Stimulated activated effector memory CD8-positive, alpha-beta T cell treated with anti-CD3 and anti-CD28 coated beads, Interleukin-12 subunit alpha, Interleukin-12 subunit beta, amount 100 ng/mL, for 72 hours (primary cell): ENCODE results near the gene SEPSECS.

Experiments
- ATAC-seq: fragments of 150-1000 bp; cut with Tn5 transposase; 2 replicates; pipeline ENCODE4 v1.10.0; 2021
- DNase-seq, 2 donors: peaks; one replicate each; pipeline ENCODE4 v3.0.0; 2021 to 2022; ENCODE audit warnings: low spot score in 2 of 2
- H3K27ac Mint-ChIP-seq: one replicate; pipeline ENCODE4 v1.8.0; 2022; ENCODE audit warnings: mild to moderate bottlenecking, mixed read lengths
- H3K36me3 Mint-ChIP-seq: one replicate; pipeline ENCODE4 v1.8.0; 2022; ENCODE audit warnings: mild to moderate bottlenecking, mixed read lengths
- H3K4me1 Mint-ChIP-seq: one replicate; pipeline ENCODE4 v1.8.0; 2022; ENCODE audit warnings: mixed read lengths
- H3K4me3 Mint-ChIP-seq: one replicate; pipeline ENCODE4 v1.8.0; 2022; ENCODE audit warnings: mild to moderate bottlenecking, mixed read lengths
- H3K9me3 Mint-ChIP-seq: one replicate; pipeline ENCODE4 v1.8.0; 2022; ENCODE audit warnings: mixed read lengths

SEPSECS gene

DNA sequence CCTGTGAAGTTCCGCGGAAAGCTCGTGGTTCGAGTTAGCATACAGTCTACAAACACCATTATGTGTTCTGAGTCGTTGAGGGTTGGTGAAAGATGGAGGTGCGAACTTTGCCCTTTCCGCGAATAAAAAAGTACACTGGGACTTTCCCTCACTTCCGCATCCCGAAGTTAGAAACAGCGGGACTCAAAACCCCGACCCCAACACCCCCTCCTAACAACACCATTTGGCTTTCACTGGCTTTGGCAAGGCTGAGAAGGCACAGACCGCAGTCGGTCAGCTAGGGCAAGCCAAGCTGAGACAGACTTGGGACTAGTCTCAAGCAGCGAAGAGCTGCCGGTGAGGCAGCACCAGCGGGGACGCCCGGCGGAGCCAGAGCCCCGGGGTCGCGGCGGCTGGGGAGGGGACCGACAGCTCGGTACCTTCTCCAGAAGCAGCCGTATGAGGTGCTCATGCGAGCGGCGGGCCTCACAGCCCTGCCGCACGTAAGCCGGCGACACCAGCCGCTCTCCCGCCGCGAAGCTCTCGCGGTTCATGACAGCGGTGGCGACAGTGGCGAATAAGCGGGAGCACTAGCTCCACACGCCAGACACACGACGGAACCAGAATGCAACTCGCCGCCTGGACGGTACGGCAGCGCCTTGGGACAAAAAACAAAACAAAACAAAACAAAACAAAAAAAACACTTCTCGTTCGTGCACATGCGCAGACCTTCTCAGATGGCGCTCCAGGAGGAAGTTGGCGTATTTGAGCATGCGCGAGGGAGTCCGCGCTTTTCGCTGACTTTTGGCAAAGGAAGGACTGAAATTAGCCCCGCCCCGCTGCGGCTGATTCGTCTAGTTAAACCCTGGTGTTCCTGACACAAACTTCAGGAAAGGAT is at the start of gene SEPSECS:
Gene SEPSECS (minus strand): TSS at position 613 of the 877 bp plus-strand sequence. CDS start 80 bp downstream, at position 533.
- ATAC-seq (peak; percentile 93), DNase-seq (peak; percentile 83 to 94)
- Mint-ChIP-seq H3K4me3 (peak within 1 kb of the TSS; percentile 74), H3K36me3 (peaks cover 33% of the 10 kb centered on the region), H3K9me3 (no peaks in the 10 kb centered on the region), H3K4me1 (peaks cover 43% of the 10 kb centered on the region), H3K27ac (peak within 1 kb of the TSS; percentile 94)

DNA sequence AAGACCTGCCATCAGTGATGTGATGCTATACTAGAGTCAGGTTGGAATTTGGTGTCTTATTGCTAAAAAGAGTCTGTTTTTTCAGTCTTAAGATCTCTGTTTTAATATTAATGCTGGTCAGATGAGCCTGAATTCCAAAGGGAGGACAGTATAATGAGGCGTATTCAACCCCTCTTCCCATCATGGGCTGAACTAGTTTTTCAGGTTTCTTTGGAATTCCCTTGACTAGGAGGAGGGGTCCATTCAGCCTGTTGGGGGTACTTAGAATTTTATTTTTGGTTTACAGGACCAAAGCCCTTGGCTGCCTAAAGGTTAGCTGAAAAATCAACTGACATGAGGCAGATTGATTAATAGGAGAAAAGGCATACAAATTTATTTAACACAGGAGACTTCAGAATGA is 49.5 kb upstream of the SEPSECS start:
- ATAC-seq: no peak
- H3K4me3 Mint-ChIP-seq: no peak overlapping the region
- DNase-seq: no peak
- H3K36me3 Mint-ChIP-seq: no peaks in the 10 kb centered on the region
- no peak overlapping the region for H3K27ac Mint-ChIP-seq
- peaks cover 11% of the 10 kb centered on the region for H3K9me3 Mint-ChIP-seq
- no peaks in the 10 kb centered on the region for H3K4me1 Mint-ChIP-seq

DNA sequence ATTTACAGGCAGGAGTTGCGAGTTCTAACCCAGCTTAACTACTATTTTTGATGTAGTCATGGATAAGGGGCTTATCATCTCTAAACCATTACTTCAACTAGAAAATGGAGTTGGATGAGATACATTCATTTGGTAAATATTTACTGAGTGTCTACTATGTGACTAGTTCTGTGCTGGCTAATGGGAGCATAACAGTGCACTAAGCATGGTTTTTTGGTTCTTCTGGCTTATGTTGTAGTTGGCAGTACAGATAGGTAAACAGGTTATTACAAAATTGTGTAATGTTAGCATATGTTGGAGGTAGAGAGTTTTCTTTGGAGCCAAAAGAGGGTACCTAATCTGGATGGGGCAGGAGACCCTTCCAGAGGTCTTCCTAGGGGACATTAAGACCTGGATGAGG is 47.7 kb upstream of the SEPSECS start:
- H3K36me3 Mint-ChIP-seq: no peaks in the 10 kb centered on the region
- DNase-seq: no peak
- ATAC-seq: no peak
- no peak overlapping the region for H3K4me3 Mint-ChIP-seq
- H3K27ac Mint-ChIP-seq: no peak overlapping the region
- peaks cover 9% of the 10 kb centered on the region for H3K9me3 Mint-ChIP-seq
- no peaks in the 10 kb centered on the region for H3K4me1 Mint-ChIP-seq

DNA sequence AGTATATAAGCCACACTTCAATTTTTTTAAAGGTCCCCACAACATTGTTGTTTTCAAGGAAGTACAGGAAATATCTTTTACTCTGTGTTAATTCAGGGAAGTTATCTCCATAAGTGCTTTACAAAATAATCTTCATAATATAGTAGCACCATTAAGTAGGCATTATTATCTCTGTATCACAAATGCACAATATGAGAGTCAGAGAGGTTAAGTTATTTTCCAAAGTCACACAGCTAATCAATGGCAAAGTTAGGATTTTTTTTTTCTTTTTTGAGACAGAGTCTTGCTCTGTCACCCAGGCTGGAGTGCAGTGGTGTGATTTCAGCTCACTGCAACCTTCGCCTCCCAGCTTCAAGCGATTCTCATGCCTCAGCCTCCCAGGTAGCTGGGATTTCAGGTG is 38.5 kb upstream of the SEPSECS start:
- Mint-ChIP-seq H3K36me3 (peaks cover 5% of the 10 kb centered on the region), H3K27ac (no peak overlapping the region), H3K9me3 (no peaks in the 10 kb centered on the region), H3K4me3 (no peak overlapping the region), H3K4me1 (peaks cover 10% of the 10 kb centered on the region)
- ATAC-seq: no peak
- no peak for DNase-seq

DNA sequence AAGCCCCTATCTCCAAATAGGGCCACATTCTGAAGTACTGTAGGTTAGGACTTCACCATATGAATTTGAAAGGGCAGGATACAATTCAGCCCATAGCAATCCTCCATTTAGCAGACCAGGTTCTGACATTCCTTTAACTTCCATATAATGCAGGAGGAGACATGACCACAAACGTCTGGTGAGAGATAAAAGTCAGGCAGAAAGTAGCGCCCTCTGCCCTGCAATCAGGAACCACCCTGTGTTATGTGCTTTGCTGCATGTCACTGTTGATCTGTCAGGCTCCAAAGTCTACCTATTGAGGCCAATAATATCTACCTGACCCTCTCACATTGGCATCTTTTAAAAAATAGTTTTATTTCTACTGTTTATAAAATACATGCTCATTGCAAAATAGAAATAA is 30.2 kb upstream of the SEPSECS start:
- Mint-ChIP-seq H3K9me3 (no peaks in the 10 kb centered on the region), H3K4me3 (no peak overlapping the region), H3K4me1 (peaks cover 10% of the 10 kb centered on the region), H3K27ac (no peak overlapping the region), H3K36me3 (no peaks in the 10 kb centered on the region)
- ATAC-seq (no peak), DNase-seq (no peak)

DNA sequence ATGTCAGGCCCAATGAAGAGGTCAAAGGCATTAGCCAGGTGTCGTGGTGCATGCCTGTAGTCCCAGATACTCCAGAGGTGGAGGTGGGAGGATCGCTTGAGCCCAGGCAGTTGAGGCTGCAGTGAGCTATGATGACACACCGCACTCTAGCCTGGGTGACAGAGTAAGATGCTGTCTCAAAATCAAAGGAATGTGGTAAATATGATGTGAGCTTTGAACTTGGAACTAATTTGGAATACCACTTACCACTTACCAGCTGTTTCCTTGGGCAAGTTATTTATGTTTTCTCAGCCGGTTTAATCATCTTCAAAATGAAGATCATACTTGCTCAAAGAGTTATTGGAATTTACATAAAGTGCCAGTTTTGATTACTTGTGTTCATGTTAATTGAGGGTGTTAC is 23.8 kb upstream of the SEPSECS start:
- H3K36me3 Mint-ChIP-seq: no peaks in the 10 kb centered on the region
- H3K9me3 Mint-ChIP-seq: no peaks in the 10 kb centered on the region
- ATAC-seq: no peak
- no peak for DNase-seq
- H3K4me1 Mint-ChIP-seq: peaks cover 25% of the 10 kb centered on the region
- no peak overlapping the region for H3K27ac Mint-ChIP-seq
- H3K4me3 Mint-ChIP-seq: no peak overlapping the region

DNA sequence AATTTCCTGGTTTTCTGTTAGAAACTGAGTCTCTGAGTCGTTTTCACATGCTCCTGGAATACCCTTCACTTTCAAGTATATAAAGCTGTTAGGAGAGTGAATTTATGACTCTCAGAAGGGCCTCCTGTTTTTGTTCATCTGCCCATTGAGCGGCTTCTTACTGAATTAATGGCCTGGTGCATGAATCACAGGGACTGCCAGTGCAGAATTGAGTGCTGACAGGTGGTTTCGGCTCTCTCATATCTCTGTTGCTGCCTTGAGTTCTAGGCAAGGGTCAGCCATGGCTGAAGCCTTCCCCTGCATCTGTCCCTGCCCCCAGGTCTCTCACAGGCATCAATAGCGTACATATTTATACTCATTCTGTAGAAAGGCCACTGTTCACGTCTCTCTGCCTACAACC is 22.7 kb upstream of the SEPSECS start:
- Mint-ChIP-seq H3K9me3 (no peaks in the 10 kb centered on the region), H3K4me1 (peaks cover 25% of the 10 kb centered on the region), H3K36me3 (no peaks in the 10 kb centered on the region), H3K27ac (peak overlapping the region; percentile 1), H3K4me3 (no peak overlapping the region)
- ATAC-seq (no peak), DNase-seq (no peak)

DNA sequence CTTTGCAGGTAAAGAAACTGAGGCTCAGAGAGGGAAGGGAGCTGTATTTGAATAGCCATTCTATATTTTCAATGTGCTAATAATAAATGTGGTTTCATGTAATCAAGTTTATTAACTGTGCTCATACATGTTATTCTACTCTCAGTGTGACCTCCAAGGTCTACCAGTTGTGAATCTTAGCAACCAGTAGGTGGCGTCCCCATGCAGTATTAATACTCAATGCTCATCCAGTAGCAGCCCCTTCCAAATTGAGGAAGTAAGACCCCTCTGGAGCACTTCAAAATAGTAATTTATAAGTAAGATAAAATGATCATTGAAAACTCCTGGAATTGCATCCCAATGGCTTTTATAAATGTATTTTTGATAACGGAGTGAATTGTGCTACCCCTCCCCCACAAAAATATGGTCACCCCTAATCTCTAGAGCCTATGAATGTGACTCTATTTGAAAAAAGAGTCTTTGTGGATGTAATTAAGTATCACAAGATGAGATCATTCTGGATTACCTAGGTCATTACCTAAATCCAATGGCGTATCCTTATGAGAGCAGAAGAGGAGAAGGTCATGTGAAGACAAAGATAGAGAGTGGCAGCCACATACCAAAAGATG is 20.4 kb upstream of the SEPSECS start:
- DNase-seq: no peak
- Mint-ChIP-seq H3K9me3 (no peaks in the 10 kb centered on the region), H3K27ac (no peak overlapping the region), H3K4me3 (no peak overlapping the region), H3K36me3 (peaks cover 4% of the 10 kb centered on the region), H3K4me1 (peaks cover 25% of the 10 kb centered on the region)
- peak; percentile 71 for ATAC-seq

DNA sequence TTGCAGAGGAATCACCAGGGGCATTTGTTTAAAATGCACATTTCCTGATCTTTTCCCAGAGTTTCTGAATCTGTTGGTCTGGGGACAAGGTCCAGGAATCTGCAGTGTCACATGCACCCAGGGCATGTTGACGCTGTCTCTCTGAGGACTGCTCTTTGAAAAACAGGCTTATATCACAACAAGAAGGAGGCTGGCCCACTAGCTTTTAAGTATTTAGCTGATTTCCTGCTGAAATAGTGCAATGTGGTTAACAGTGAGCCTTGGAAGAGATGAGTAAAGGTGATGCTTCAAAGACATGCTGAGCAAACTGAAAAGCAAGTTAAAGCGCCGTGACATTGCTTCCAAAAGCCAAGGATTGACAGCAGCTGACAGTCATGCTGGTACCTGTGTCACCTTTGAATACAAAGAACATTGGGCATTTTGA is 18.6 kb upstream of the SEPSECS start:
- H3K4me1 Mint-ChIP-seq: peaks cover 22% of the 10 kb centered on the region
- H3K36me3 Mint-ChIP-seq: peaks cover 6% of the 10 kb centered on the region
- H3K27ac Mint-ChIP-seq: no peak overlapping the region
- H3K4me3 Mint-ChIP-seq: no peak overlapping the region
- DNase-seq: no peak
- H3K9me3 Mint-ChIP-seq: no peaks in the 10 kb centered on the region
- ATAC-seq: peak; percentile 45

DNA sequence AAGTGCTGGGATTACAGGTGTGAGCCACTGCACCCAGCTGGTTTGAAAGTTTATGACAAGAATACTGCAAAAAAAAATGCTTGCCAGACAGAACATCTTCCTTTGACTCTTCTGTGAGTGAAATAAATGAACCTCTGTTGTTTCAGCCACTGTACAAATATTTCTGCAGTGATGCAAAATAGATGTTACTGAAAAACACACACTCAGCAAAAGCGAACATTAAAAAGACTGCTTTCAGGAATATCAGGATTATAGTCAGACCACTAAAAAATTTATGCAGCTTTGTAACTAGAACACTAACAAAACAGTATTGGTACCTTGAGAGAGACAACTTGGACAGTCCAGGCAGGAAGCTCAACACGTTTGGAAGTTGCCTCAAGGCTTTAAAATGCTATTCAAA is 16.9 kb upstream of the SEPSECS start:
- Mint-ChIP-seq H3K4me3 (no peak overlapping the region), H3K4me1 (peaks cover 12% of the 10 kb centered on the region)
- no peak for ATAC-seq

DNA sequence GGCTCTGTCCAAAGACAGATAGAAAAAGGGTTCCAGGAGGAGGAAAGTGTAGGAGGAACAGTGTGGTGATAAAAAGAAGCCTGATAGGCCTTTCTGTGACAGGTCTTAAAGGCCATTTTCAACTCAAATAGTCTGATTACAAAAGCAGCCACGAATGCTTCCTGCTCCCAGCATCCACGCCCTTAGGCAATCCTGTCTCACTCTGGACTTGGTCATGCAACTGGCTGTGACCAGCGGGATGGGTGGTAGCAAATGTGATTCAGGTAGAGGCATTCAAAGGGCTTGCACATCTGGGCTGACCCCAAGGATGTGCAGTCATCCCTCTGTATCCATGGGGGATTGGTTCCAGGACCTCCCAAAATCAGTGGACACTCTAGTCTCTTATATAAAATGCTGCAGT is 14.4 kb upstream of the SEPSECS start:
- ATAC-seq (no peak), DNase-seq (no peak)
- Mint-ChIP-seq H3K27ac (no peak overlapping the region), H3K4me1 (peaks cover 5% of the 10 kb centered on the region), H3K9me3 (no peaks in the 10 kb centered on the region), H3K4me3 (no peak overlapping the region), H3K36me3 (peaks cover 6% of the 10 kb centered on the region)

More for the DNA sequence above, 16.9 kb upstream of the SEPSECS start:
- no peak for DNase-seq
- Mint-ChIP-seq H3K36me3 (peaks cover 6% of the 10 kb centered on the region), H3K27ac (no peak overlapping the region), H3K9me3 (no peaks in the 10 kb centered on the region)

DNA sequence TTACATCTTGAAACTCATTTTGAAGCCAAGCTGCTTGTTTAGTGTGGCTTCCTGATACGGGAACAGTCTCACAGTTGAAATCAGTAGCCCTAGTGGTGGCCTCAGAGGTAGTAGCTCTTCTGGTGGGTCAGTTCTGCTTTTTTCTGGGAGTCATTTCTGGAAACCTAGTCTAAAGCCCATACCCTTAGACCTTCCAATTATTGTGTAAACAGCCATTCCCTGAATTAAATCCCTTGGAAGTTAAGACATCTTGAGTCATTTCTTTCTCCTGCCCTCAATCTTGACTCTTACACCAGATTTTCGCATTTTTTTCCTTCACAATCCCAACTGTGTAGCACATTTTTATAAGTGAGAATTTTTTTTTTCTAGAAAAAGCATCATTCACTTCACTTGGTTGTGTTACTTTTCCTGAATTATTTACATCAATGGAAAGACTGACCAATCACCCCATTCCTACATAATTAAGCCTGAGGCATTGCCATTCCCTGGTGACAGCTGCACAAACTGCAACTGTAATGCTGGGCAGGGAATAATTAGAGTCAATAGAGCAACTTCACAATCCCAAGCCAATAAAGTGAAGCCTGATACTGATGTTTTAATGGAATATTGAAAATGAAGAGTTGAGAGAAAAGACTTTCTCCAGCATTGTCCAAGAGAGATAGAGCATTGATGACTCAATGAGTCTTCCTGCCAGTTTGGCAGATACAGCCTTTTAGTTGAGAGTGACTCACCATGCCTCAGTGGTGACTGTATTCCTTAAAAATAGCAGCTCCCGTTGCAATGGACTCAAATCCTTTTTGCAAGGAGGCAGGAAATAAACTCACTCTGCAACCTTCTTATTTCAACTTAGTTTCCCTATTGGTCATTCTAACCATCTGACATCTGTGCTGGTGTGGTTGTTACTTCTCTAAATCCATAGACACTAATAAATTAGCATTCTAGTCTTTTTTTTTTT is 13.0 kb upstream of the SEPSECS start:
- Mint-ChIP-seq H3K27ac (peak overlapping the region; percentile 61), H3K4me3 (no peak overlapping the region), H3K4me1 (peaks cover 5% of the 10 kb centered on the region), H3K36me3 (peaks cover 6% of the 10 kb centered on the region), H3K9me3 (no peaks in the 10 kb centered on the region)
- DNase-seq (no peak), ATAC-seq (peak; percentile 62)

DNA sequence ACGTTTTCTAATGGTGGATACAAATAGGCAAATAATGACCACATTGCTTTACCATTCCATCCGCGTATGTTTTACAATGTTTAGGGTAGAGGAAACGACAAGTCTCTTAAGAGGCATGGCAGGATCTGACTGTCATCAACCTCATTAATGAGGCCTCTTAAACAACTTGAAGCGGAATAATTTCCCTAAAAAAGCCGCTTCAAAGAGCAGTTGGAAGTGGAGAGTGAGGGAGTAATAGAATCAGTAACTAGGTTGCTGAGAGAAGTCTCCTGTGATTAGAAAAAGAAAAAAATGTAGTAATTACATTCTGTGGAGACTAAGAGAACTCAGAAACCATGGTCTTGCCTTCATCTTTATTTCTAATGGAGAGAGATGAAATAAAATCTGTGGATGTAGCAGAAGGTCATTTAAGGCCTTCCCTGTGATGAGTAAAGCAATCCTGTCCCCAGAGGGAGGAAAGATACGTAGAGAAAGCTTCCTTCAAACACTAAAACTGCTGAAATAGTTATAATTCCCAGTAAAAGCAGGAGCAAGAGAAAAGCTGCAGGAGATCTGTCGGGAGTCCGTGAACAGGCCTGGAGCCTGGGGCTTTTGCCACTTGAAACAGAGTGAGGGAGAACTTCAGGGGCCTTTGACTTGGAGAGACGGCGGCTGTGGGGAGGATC is 11.1 kb upstream of the SEPSECS start:
- Mint-ChIP-seq H3K4me1 (peaks cover 5% of the 10 kb centered on the region), H3K36me3 (peaks cover 6% of the 10 kb centered on the region), H3K27ac (no peak overlapping the region), H3K9me3 (no peaks in the 10 kb centered on the region), H3K4me3 (no peak overlapping the region)
- DNase-seq: no peak
- no peak for ATAC-seq

DNA sequence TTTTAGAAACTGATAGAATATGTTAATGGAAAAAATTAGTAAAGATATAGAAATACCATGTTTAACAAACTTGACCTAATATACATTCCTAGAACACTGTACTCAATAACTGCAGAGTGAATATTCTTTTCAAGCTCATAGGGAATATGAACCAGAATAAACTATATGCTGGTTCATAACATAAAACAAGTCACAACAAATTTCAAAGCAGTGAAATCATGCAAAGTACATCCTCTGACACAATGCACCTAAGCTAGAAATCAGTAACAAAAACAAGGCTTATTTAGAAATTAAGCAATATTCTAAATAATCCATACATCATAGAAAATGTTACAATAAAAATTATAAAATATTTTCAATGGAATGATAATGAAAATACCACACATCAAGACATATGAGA is 9.2 kb upstream of the SEPSECS start:
- Mint-ChIP-seq H3K36me3 (no peaks in the 10 kb centered on the region), H3K27ac (no peak overlapping the region), H3K4me3 (no peak overlapping the region), H3K9me3 (no peaks in the 10 kb centered on the region), H3K4me1 (peaks cover 10% of the 10 kb centered on the region)
- no peak for DNase-seq
- no peak for ATAC-seq

DNA sequence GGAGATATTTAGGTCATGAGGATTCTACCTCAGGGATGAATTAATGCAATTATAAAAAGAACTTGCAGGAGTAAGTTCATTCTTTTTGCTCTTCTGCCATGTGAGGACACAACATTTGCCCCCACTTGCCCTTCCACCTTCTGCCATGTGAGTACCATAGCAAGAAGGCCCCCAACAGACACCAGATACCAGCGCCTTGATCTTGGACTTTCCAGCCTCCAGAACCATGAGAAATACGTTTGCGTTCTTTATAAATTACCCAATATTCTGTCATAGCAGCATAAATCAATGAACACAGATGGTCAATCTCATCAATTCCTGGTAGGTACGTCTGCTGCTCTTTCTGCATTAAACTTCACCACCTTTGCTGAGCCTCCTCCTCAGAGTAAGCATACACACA is 5.7 kb upstream of the SEPSECS start:
- Mint-ChIP-seq H3K36me3 (no peaks in the 10 kb centered on the region), H3K9me3 (no peaks in the 10 kb centered on the region), H3K4me3 (no peak overlapping the region), H3K4me1 (peaks cover 29% of the 10 kb centered on the region), H3K27ac (no peak overlapping the region)
- ATAC-seq: no peak
- no peak for DNase-seq
